Activated CD4-positive, alpha-beta T cell treated with anti-CD3 and anti-CD28 coated beads, Interleukin-2, Interleukin-4, amounts not matched to agents 100 ng/mL and 50 ng/mL, durations not matched to agents 16 hours and 8 hours (primary cell): ENCODE results near the gene SEMA4G.
"Not testable (repeated sequence)": the region's sequence is repeated elsewhere in the genome, so short reads cannot be mapped to it uniquely, and the experiment has no call there.

Source experiments
- DNase-seq: peaks from one replicate; pipeline ENCODE4 v3.0.0-alpha.2; 2020; ENCODE audit warnings: low spot score

The SEMA4G gene

GRCh38 chr10:100970076-100970913 lies 991 bp downstream of the SEMA4G start:
- DNase-seq, result no peak

GRCh38 chr10:100970914-100971811 lies 1.9 kb downstream of the SEMA4G start:
- no peak for DNase-seq

- no peak for DNase-seq
Measured at GRCh38 chr10:100972115-100972903, 3.0 kb downstream of the SEMA4G start.

GRCh38 chr10:100972904-100973535 lies 3.7 kb downstream of the SEMA4G start:
- DNase-seq, result no peak

- not testable (repeated sequence) for DNase-seq
Measured at GRCh38 chr10:100975397-100975796, 6.1 kb downstream of the SEMA4G start.

GRCh38 chr10:100976906-100977305 lies 7.6 kb downstream of the SEMA4G start:
- no peak for DNase-seq

- DNase-seq, result no peak
Measured at GRCh38 chr10:100977436-100977835, 8.1 kb downstream of the SEMA4G start.

GRCh38 chr10:100978121-100978900 lies 9.0 kb downstream of the SEMA4G start:
- no peak for DNase-seq

GRCh38 chr10:100978901-100979195 lies 9.5 kb downstream of the SEMA4G start:
- no peak for DNase-seq

GRCh38 chr10:100979791-100980272 lies 10.5 kb downstream of the SEMA4G start:
- no peak for DNase-seq

GRCh38 chr10:100980311-100980710 lies 11.0 kb downstream of the SEMA4G start:
- no peak for DNase-seq

- DNase-seq, result no peak
Measured at GRCh38 chr10:100980711-100981110, 11.4 kb downstream of the SEMA4G start.

- DNase-seq, result no peak
Measured at GRCh38 chr10:100981178-100981772, 12.0 kb downstream of the SEMA4G start.

GRCh38 chr10:100982916-100983830 lies 13.9 kb downstream of the SEMA4G start:
- no peak for DNase-seq

- DNase-seq, result no peak
Measured at GRCh38 chr10:100983868-100984671, 14.8 kb downstream of the SEMA4G start.

GRCh38 chr10:100984672-100985177 lies 15.4 kb downstream of the SEMA4G start:
- DNase-seq, result no peak

GRCh38 chr10:100985336-100985735 lies 16.0 kb downstream of the SEMA4G start:
- no peak for DNase-seq

- no peak for DNase-seq
Measured at GRCh38 chr10:100986623-100986951, 17.3 kb downstream of the SEMA4G start.
